GM19324 (cell line): ENCODE results near the gene SACM1L.

Experiments used
- ATAC-seq: cut with Tn5 transposase; IDR thresholded peaks from one replicate; pipeline ENCODE4 v1.9.1; 2021; ENCODE audit warnings: mild to moderate bottlenecking, moderate library complexity; ENCODE audit not compliant: unreplicated experiment, low FRiP score

SACM1L gene

DNA sequence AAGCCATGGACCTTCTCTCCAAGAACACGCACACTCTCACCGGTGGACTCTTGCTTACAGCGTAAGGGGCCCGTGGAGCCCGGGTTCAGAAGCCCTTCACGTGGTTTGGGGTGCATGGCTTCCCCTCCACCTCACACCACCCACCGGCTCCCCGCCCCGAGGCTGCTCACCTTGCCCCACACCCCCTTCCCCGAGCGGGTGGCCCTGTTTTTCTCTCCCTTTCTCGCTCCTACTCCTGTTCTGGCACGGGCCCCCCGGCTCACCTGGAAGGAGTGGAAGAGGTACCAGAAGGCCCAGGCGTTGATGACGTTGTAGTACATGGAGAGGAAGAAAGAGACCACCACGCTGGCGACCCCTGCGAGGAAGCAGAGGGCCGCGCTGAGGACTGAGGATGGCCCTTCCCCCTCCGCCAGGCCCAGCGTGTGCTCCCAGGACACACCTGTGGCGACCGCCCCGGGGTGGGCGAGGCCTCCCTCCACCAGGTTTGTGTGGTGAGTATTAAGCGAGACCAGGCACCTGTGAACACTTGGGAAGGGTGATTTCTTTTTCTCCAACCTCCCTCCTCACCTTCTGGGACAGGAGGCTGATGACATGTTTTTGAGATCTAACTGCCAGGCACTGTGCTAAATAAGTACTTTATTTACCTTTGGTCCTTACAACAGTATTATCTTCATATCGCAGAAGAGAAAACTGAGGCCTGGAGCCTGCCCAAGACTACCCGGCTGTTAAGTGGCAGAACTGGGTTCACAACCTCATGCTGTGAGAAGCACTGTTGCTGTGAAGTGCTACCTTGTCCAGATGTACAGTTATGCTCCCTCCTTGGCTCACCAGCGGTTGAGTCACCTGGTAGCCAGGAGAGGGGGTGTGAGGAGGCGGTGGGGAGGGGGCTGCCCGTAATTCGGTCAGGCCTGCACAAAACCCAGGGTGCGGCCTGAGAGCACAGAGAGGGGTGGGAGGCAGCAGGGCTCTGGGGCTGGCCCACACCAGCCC lies 90.8 kb downstream of the SACM1L start:
- ATAC-seq, result no peak

- ATAC-seq, result no peak
These were observed 92.1 kb downstream of the SACM1L start for GRCh38 chr3:45781271-45781670.

DNA sequence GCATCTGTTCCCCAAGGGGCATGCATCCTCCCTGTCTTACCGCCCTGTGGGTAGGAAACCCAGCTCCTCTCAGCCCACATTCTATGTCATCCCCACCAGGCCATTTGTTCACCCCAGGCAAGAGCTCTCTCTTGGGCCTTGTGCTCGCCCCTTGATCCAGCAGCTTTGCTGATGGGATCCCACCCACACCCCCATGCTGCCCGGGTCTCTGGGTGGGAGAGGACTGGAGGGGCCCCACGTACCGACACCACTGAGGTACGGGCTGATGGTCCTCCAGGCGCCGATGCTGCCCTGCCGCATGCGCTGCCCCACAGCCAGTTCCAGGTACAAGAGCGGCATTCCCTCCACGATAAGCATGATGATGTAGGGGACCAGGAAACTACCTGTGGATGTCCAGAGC lies 92.6 kb downstream of the SACM1L start:
- no peak for ATAC-seq

DNA sequence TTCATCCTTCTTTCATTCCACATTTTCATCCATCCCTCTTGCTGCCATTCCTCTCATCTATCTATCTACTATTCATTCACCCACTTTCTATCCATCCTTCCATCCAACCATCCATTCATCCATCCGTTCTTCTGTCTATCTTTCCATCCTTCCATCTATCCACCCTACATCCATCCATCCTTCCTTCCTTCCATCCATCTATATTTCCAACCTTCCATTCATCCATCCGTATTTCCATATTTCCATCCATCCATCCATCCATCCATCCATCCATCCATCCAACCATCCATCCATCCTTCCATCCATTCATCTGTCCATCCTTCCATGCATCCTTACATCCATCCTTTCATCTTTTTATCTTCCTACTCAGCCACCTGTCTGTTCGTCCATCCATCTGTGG lies 93.2 kb downstream of the SACM1L start:
- ATAC-seq, result no peak

GRCh38 chr3:45783667-45784066 lies 94.5 kb downstream of the SACM1L start:
- ATAC-seq, result no peak

DNA sequence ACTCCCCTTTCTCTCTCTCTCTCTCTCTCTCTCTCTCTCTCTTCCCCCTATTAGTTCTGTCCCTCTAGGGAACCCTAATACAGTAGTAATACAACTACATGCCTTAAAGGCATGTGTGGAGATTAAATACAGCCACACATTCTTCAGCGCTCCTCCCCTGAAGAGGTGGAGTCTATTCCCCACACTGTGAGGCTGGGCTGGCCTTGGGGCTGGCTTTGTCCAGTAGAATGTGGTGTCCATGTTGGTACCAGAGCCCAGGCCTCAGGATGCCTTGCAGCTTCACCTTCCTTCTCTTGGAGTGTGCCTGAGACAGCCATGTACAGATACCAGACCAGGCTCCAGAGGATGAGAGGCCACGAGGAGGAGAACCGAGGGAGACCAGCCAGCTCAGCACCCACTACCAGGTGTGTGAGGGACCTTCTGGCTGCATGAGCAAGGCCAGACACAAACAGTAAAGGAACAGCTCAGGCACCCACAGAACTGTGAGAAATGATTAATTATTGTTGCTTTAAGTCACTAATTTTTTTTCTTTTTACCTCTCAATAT lies 96.5 kb downstream of the SACM1L start:
- no peak for ATAC-seq

DNA sequence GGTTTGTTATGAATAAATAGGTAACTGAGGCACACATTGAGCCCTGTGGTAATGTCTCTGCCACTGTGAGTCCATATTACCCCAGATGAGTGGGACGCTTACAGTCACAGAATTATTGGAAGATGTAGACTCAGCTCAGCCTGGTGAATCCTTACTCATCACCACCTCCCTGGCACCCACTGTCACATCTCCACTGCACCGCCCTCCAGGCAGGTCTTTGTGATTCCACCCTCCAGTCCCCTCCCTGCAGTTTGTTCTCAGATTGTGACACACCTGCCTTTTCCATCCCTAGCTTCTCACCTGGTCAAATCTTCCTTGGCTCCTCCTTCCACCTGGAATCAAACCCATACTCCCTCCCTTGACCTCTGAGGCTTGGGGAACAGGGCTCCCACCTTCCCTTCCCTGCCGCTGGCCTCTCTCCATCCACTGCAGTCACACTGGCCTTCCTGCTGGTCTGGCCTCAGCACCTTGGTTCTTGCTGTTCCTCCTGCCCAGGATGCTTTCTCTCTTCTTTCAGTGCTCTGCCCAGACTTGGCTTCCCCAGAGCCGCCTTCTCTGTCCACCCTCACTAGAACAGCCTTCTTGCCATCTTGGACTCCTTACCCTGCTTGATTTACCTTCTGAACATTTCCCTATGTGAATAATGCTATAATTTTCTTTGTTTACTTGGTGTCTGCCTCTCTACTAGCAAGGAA lies 97.8 kb downstream of the SACM1L start:
- no peak for ATAC-seq

DNA sequence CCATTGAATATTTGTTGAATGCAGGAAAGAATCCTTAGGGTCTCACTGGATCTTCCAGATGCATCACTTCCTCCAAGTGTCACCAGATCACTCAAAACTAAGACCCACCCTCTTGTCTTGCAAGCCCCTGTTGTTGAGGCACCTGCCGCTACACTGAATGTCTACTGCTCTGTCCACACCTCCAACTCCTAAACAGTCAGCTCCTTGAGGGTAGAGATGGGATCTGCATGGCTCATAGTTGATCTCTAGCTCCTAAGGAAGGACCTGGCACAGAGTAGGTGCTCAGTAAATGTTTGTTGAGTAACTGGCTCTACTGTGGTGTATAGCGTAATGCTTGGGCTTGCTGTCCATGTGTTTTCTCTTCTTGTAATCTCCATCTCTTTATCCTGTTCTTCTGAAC lies 98.4 kb downstream of the SACM1L start:
- ATAC-seq, result no peak

DNA sequence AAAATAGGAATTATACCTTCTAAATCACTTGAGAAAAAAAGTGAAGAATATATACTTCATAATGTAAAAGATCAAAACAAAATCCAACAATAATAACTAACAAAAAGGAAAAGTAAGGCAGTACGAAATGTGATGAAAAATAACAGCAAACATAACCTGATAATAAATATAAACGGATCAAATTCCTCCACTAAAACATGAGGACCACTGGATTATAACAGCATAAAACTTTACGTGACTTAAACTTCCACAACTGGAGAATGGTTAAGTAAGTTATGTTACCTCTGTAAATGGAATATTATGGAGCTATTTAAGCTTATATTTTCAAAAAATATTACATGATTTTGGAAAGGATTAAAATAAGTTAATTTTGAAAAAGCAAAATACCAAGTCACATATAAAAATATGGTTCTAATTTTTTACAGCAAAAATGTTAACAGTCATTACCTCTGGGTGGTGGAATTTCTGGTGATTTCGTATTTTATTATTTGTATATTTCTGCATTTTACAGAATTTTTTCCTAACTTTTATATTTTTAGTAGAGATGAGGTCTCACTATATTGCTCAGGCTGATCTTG lies 100.1 kb downstream of the SACM1L start:
- ATAC-seq, result no peak

DNA sequence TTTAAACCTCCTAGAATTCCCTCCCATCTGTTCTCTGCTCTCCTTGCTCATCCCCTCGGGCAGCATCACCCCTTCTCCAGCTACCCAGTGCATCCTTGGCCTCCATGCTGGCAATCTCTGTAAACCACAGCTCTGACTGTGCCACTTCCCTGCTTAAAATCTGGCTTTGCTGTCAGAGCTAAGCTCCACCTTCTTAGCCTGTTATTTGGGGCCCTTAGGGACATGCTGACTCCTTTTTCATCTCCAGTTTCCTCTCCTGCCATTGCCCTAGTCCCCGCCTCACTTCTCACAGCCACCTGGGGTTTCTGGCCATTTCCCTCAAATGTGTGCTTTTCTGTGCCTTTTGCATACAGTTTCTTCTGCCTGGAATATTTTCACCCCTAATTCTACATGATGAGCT lies 101.4 kb downstream of the SACM1L start:
- no peak for ATAC-seq

GRCh38 chr3:45792036-45792435 lies 102.8 kb downstream of the SACM1L start:
- no peak for ATAC-seq

GRCh38 chr3:45792516-45793172 lies 103.4 kb downstream of the SACM1L start:
- no peak for ATAC-seq

- no peak for ATAC-seq
These were observed 104.4 kb downstream of the SACM1L start for GRCh38 chr3:45793482-45794176.

GRCh38 chr3:45794177-45794560 lies 105.0 kb downstream of the SACM1L start:
- ATAC-seq, result no peak

DNA sequence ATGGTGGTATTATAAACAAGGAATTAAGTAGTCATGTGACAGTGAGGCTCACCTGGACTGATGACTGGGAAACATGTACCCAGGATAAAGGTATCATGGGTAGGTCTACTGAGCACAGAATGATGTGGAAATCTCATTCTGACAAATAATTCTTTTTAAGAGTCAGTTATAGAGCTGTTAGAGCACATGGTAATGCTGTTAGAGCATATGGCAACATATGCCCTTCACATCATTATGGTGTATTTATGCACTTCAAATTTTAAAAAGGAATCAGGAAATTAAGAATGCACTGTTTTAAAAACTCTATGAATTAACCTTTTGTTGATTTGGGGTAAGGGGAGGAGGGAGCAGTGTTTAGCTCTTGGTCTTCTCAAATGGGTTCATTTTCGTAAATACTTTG lies 105.5 kb downstream of the SACM1L start:
- ATAC-seq, result no peak
